CD4-positive, alpha-beta T cell treated with Interleukin-17A for 1 hour (primary cell): Measurements from ENCODE around the gene MGA.

ENCODE experiments used
- DNase-seq: peaks from one replicate; pipeline ENCODE4 v3.0.0-alpha.2; 2020

Gene MGA

GRCh38 chr15:41659190-41659589, 1.0 kb upstream of the MGA start:
- no peak for DNase-seq

GRCh38 chr15:41659855-41660234, 360 bp upstream of the MGA start:
- DNase-seq = no peak

GRCh38 chr15:41661078-41661517, 893 bp downstream of the MGA start:
- DNase-seq = no peak

GRCh38 chr15:41661518-41662225, 1.5 kb downstream of the MGA start:
- DNase-seq = peak; percentile 86

GRCh38 chr15:41666353-41666920, 6.2 kb downstream of the MGA start:
- no peak for DNase-seq

- DNase-seq = no peak
Observed at GRCh38 chr15:41669701-41670100, 9.5 kb downstream of the MGA start.

GRCh38 chr15:41671656-41672648, 11.7 kb downstream of the MGA start:
- no peak for DNase-seq

GRCh38 chr15:41675337-41675736, 15.1 kb downstream of the MGA start:
- no peak for DNase-seq

GRCh38 chr15:41678742-41679141, 18.5 kb downstream of the MGA start:
- no peak for DNase-seq

- DNase-seq = no peak
Observed at GRCh38 chr15:41683955-41684354, 23.8 kb downstream of the MGA start.

- DNase-seq = no peak
Observed at GRCh38 chr15:41688671-41689070, 28.5 kb downstream of the MGA start.

- DNase-seq = no peak
Observed at GRCh38 chr15:41689083-41689482, 28.9 kb downstream of the MGA start.

- DNase-seq = no peak
Observed at GRCh38 chr15:41689834-41690233, 29.6 kb downstream of the MGA start.

- no peak for DNase-seq
Observed at GRCh38 chr15:41690636-41691035, 30.4 kb downstream of the MGA start.

GRCh38 chr15:41691471-41691870, 31.3 kb downstream of the MGA start:
- DNase-seq = no peak

GRCh38 chr15:41692049-41692448, 31.8 kb downstream of the MGA start:
- no peak for DNase-seq

- DNase-seq = no peak
Observed at GRCh38 chr15:41693757-41694156, 33.6 kb downstream of the MGA start.

GRCh38 chr15:41695750-41696436, 35.7 kb downstream of the MGA start:
- DNase-seq = peak; percentile 70

GRCh38 chr15:41698779-41699178, 38.6 kb downstream of the MGA start:
- no peak for DNase-seq

GRCh38 chr15:41703120-41703519, 42.9 kb downstream of the MGA start:
- DNase-seq = no peak

- DNase-seq = no peak
Observed at GRCh38 chr15:41713047-41713446, 52.8 kb downstream of the MGA start.

- DNase-seq = no peak
Observed at GRCh38 chr15:41714291-41714690, 54.1 kb downstream of the MGA start.

- no peak for DNase-seq
Observed at GRCh38 chr15:41716864-41717263, 56.7 kb downstream of the MGA start.
